NCI-H2029 (cell line): ENCODE measurements around the gene PRKG1.
"Not testable (repeated sequence)": the region's sequence is repeated elsewhere in the genome, so short reads cannot be mapped to it uniquely, and the experiment has no call there.

ENCODE experiments used
- DNase-seq: peaks from one replicate; lab custom pipeline; 2025; lab: John Stamatoyannopoulos, UW

Gene PRKG1

GRCh38 chr10:51117053-51117660 lies 42.9 kb downstream of the PRKG1 start:
- no peak for DNase-seq

- DNase-seq = no peak
Measured at GRCh38 chr10:51117794-51118193, 43.5 kb downstream of the PRKG1 start.

GRCh38 chr10:51119441-51119840 lies 45.2 kb downstream of the PRKG1 start:
- no peak for DNase-seq

GRCh38 chr10:51121861-51122260 lies 47.6 kb downstream of the PRKG1 start:
- DNase-seq = no peak

DNA sequence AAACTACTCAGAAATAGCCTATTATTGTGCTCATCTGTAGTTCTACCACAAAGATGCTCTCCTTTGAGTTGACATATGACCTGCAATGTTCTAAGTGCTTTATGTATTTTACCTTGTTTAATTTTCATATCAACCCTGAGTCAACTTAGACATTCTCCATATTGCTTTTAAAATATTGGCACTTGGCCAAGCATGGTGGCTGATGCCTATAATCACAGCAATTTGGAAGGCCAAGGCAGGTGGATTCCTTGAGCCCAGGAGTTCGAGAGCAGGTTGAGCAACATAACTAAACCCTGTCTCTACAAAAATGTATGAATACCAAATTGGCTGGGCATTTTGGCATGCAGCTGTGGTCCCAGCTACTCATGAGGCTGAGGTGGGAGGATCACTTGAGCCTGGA lies 50.6 kb downstream of the PRKG1 start:
- DNase-seq = no peak

GRCh38 chr10:51125518-51125917 lies 51.2 kb downstream of the PRKG1 start:
- no peak for DNase-seq

DNA sequence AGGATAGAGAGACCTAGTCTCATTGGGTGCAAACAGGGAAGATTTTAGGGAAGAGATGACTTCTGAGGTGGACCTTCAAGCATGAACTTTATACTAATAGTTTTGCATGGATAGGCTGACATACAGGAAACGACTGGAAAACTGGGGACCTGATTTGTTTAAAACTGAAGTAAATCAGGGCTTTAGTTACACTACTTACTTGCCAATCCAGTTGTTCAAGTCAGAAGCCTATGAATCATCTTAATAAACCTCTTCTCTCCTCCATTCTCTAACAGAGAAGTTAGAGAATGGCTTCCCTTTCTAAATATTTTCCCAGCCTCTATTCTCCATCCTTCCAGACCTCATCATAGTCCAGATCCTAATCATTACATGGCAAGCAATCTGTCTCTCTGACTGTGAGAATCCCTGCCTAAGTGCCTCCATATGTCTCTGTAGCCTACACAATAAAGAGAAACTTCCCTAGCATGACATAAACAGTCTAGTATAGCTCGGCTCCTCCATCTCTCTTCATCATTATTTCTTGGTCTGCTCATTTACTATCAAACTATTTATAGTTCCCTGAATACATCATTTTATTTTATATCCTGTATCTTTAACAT lies 55.8 kb downstream of the PRKG1 start:
- DNase-seq = no peak

DNA sequence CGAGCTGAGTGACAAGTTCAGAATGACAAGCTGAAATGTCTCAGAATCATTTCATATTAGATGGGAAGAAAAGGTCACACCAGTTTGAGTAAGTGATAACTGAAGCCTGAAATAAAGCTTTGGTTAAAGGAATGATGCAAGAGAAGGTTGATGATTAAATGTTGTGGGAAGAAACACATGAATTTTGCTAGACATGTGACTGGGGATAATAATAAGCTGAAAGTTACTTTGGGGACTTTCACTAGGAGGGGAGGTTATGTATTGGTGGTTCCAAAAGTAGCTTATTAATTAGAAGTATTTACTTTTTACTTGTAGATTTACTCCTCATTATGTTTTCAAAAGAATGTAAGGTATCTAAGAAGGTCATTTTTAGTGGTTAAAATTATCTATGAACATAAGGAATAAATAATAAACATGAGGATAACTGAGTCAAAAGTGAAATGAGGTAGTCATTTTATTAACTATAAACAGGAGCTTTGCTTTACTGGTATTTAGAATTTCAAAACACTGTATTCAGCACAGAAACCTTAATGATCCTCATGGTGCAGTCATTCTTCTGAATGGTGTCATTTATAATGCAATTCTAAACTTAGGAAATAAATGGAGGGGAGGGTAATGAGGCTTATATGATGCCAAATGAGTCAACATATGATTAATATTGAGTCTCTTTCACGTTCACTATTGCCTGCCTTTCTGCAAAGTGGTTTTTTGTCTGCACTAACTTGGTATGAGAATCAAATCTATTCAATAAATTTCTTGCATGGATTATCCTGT lies 63.7 kb downstream of the PRKG1 start:
- no peak for DNase-seq

DNA sequence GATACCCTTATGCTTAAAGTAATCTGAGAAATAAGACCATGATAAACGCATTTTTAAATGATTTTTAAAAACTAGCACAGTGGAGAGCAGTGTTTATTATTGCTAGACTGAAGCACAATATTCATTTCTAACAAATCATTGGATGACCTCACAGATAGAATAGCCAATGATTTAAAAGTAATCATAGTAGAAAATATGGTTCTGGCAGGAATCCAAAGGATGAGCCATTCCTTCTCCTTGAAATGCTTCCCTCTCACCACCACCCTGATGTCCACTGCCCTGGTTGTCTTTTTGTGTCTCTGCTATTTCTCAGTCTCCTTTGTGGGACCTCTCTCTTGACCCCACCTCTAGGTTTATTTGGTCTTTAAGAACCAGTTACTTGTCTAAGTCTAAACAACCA lies 64.9 kb downstream of the PRKG1 start:
- no peak for DNase-seq

DNA sequence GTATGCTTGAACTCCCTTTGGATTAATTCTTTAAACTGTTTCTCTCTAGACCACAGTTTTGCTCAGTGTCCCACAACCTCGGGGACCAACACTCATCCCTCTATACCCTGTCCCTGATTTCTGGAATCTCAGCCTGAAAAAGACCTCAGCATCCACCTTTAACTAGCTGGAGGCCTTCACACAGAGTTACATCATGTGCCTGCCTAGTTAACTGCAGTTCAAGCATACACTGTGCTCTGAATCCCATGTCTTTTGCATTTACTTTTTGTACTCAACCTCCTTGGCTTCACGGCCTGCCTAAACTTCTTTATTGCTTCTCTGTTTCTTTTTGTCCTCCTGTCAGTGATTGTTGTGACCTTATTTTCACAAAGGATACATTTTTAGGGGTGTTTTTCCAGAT lies 66.7 kb downstream of the PRKG1 start:
- DNase-seq = no peak

- DNase-seq = no peak
Measured at GRCh38 chr10:51144161-51144781, 70.0 kb downstream of the PRKG1 start.

DNA sequence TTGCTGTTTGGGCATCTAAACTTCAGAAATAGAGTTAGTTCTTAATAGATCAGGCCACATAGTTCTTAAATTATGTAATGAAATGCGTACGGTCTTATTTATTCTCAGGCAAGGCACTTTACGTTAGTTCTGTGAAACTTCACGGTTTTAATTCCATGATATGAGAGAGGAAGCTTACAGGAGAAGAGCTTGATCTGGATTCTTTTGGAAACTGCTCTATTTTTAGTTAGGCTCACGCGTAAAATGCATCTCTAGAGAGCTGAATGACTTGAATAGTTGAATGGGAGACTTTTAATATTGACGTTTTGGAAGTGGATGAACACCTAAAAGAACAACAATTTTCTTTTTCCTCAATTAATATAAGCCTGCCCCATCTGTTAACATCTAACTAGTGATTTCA lies 71.1 kb downstream of the PRKG1 start:
- DNase-seq = no peak

DNA sequence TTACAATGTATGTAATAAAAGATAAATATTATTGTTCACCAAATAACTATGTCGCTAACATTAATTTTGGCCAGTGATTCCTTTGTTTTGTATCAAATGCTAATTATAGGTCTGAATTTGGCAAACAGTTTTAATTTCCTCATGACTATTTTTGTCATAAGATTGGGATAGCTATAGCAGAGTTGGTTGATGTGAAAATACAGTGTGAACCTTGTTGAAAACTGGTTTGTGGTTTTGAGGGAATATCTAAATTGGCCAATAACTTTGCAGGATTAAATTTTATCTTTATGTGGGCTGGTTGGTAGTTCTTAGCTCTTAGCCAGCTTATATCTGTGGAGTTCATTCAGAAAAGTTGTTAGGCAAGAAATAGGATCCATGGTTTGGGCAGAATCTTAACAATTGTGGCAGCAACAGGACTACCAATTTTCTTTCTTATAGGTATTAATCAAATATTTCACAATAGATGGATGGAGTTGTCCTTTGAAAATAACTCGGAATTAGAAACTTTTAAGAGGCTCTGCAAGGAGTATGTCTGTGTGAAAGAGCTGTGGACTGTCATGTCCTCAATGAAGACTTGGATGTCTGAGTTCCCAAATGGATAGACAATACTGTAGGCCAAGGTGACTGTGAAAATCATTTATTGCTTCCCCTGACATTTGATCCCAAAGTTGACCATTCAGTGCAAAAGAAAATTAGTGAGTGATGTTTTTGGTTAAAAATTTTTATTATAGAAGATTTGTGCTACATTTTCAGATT lies 73.5 kb downstream of the PRKG1 start:
- DNase-seq = no peak

- no peak for DNase-seq
Measured at GRCh38 chr10:51156926-51157325, 82.6 kb downstream of the PRKG1 start.

DNA sequence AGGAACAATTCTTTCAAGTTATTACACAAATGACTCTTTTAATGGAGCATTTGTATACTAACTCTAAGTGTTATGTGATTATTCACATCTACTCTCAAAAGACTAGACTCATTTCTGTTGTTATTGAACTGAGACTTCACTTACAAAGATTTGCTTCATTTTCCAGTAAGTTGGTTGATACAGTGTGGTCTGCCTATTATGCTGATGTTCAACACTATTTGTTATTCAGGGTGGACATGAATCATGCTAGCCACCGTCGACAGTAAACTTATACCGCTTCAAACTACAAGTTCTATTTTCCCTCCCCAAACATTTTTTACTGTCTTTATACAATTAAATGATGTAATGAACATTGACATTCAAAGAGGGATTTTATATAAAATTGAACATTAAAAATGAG lies 84.5 kb downstream of the PRKG1 start:
- no peak for DNase-seq

- no peak for DNase-seq
Measured at GRCh38 chr10:51159841-51160240, 85.6 kb downstream of the PRKG1 start.

GRCh38 chr10:51162002-51162401 lies 87.7 kb downstream of the PRKG1 start:
- DNase-seq = no peak

DNA sequence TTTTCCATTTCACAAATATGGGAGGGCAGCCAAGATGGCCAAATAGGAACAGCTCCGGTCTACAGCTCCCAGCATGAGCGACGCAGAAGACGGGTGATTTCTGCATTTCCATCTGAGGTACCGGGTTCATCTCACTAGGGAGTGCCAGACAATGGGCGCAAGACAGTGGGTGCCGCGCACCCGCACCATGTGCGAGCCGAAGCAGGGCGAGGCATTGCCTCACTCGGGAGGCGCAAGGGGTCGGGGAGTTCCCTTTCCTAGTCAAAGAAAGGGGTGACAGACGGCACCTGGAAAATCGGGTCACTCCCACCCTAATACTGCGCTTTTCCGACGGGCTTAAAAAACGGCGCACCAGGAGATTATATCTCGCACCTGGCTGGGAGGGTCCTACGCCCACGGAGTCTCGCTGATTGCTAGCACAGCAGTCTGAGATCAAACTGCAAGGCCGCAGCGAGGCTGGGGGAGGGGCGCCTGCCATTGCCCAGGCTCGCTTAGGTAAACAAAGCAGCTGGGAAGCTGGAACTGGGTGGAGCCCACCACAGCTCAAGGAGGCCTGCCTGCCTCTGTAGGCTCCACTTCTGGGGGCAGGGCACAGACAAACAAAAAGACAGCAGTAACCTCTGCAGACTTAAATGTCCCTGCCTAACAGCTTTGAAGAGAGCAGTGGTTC lies 89.2 kb downstream of the PRKG1 start:
- not testable (repeated sequence) for DNase-seq

- no peak for DNase-seq
Measured at GRCh38 chr10:51168086-51168815, 94.0 kb downstream of the PRKG1 start.

DNA sequence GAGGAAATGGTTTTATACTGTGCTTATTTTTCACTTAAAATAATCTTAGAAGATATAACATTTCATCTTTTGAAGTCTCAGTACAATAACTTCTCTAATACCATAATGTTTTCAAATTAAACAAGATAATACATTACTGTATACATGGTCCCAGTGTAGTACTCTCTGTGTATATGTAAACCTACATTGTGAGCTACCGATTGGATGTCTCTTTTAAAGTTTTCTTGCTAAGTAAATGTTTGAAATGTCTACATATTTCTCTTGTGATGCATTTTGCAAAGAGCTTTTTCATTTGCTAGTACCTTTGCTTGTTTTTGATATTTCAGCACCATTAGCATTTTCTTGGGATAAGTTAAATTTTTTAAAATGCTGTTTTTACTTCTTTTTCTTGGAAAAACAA lies 94.8 kb downstream of the PRKG1 start:
- no peak for DNase-seq
